OCI-LY7 (cell line): Measurements from ENCODE around the gene PLCL1. TPM values are rescaled to one million over a fixed set of nuclear protein-coding genes. Genes with fewer than 3 reads are reported as not detected.

Source experiments
- BruUV-seq: library from RNA; stranded (reverse); fragments of 400-500 nt; replicated peaks from 2 replicates; lab custom pipeline; 2021; lab: Mats Ljungman, UMichigan
- CTCF ChIA-PET: fragments of 300-600 bp; sonication (Branson Sonifier 250); formaldehyde crosslinking; loops from one replicate; lab custom pipeline; 2022; ENCODE audit warnings: antibody characterized with exemption; ENCODE audit not compliant: unreplicated experiment; lab: Charles Lee
- POLR2A ChIA-PET: fragments of 300-600 bp; sonication (Branson Sonifier 250); formaldehyde crosslinking; loops from one replicate; lab custom pipeline; 2022; ENCODE audit warnings: antibody characterized with exemption; lab: Charles Lee
- DNase-seq: peaks from one replicate; pipeline ENCODE4 v3.0.0-alpha.2; 2015; ENCODE audit warnings: low spot score
- H2AFZ ChIP-seq: fragments of 200-600 bp; sonication (generic), shearing (Covaris generic); 2 replicates; pipeline ENCODE4 v1.6.1; 2014; ENCODE audit warnings: mild to moderate bottlenecking, antibody characterized with exemption, low read length, moderate library complexity
- H3K27ac ChIP-seq: fragments of 200-600 bp; sonication (generic); 2 replicates; pipeline ENCODE4 v1.5.1; 2014; ENCODE audit warnings: mixed run types, low read depth, mild to moderate bottlenecking, moderate library complexity, low read length, inconsistent platforms; ENCODE audit not compliant: poor library complexity, severe bottlenecking
- H3K36me3 ChIP-seq: fragments of 200-600 bp; sonication (generic); 2 replicates; pipeline ENCODE4 v1.6.1; 2014; ENCODE audit warnings: mild to moderate bottlenecking, antibody characterized with exemption, low read length, moderate library complexity, mixed read lengths; ENCODE audit not compliant: insufficient read depth
- H3K4me1 ChIP-seq: fragments of 200-600 bp; sonication (generic); 2 replicates; pipeline ENCODE4 v1.5.1; 2014; ENCODE audit warnings: mild to moderate bottlenecking, low read length; ENCODE audit not compliant: insufficient read depth, poor library complexity, severe bottlenecking
- H3K4me2 ChIP-seq: fragments of 200-600 bp; sonication (generic); 2 replicates; pipeline ENCODE4 v1.6.1; 2014; ENCODE audit warnings: mild to moderate bottlenecking, low read length
- H3K4me3 ChIP-seq: fragments of 200-600 bp; sonication (generic); 2 replicates; pipeline ENCODE4 v1.5.1; 2014; ENCODE audit warnings: mild to moderate bottlenecking, low read depth, low read length; ENCODE audit not compliant: poor library complexity, severe bottlenecking
- H3K79me2 ChIP-seq: fragments of 200-600 bp; sonication (generic); 2 replicates; pipeline ENCODE4 v1.6.1; 2016; ENCODE audit warnings: low read depth, mild to moderate bottlenecking, low read length, moderate library complexity, mixed read lengths; ENCODE audit not compliant: insufficient read depth
- H3K9me2 ChIP-seq: fragments of 200-600 bp; sonication (generic); 2 replicates; pipeline ENCODE4 v1.6.1; 2016; ENCODE audit warnings: mild to moderate bottlenecking, low read length, mixed read lengths; ENCODE audit not compliant: insufficient read depth
- H3K9me3 ChIP-seq: fragments of 200-600 bp; sonication (generic); 2 replicates; pipeline ENCODE4 v1.6.1; 2014; ENCODE audit warnings: mild to moderate bottlenecking, mixed run types, low read length, mixed read lengths
- H4K20me1 ChIP-seq: fragments of 200-600 bp; sonication (generic); 2 replicates; pipeline ENCODE4 v1.6.1; 2014; ENCODE audit warnings: mild to moderate bottlenecking, antibody characterized with exemption, low read length, moderate library complexity, mixed read lengths; ENCODE audit not compliant: insufficient read depth
- EZH2phosphoT487 ChIP-seq: fragments of 200-600 bp; sonication (generic); IDR thresholded peaks from 2 replicates; pipeline ENCODE4 v1.6.1; 2018; ENCODE audit warnings: low read depth, borderline replicate concordance, mild to moderate bottlenecking, mixed run types, antibody characterized with exemption, low read length, moderate library complexity, mixed read lengths
- intact Hi-C: fragments of 100-400 bp; cut with micrococcal nuclease; formaldehyde crosslinking; loops from one replicate; pipeline ENCODE4 v1.10.0; 2022; ENCODE audit not compliant: unreplicated experiment
- total RNA-seq, 2 experiments: library from RNA; depleted of rRNA in 1 of 2; stranded (reverse); fragments of >200 nt in 1 of 2; shearing (Covaris generic) in 1 of 2; gene quantifications; 2 replicates each; pipeline ENCODE4 v1.2.3, GENCODE V29; 2014 to 2022
- TF ChIP-seq, protein P1 (sequence below): fragments of 200-600 bp; sonication (generic); conservative IDR thresholded peaks from 2 replicates; pipeline ENCODE4 v1.5.1; 2014; ENCODE audit warnings: mild to moderate bottlenecking, antibody characterized with exemption, low read length, moderate library complexity, mixed read lengths

Gene PLCL1
- total RNA-seq, 2 experiments from 2014 or later: 0.03 TPM; not detected in 1

DNA sequence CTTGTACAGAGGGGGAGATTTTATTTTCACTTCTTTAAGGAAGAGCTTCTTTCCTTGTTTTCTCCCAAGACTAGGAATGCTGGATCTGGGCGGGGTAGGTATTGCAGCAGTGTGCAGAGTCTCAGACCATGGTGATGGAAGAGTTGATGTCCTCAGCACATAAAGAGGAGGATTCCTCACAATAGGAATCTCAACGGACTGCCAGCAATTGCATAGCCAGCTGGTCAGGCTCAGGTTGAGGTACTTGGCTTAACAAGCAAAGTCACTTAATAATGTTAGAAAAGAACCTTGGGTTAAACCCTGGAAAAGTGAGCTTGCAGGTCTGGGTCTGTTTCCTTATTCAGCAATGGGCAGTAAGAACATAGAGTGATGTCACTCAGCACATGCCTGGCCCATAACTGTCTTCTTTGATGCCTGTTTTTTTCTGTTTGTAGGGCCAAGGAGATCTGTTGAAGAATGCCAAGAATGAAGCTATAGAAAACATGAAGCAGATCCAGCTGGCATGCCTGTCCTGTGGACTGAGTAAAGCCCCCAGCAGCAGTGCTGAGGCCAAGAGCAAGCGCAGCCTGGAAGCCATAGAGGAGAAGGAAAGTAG lies 342.1 kb downstream of the PLCL1 start:
- H3K9me2 ChIP-seq: no peaks in the 10 kb centered on the region
- no peaks in the 10 kb centered on the region for H3K9me3 ChIP-seq
- H2AFZ ChIP-seq: no peak overlapping the region
- H3K4me1 ChIP-seq: no peaks in the 10 kb centered on the region
- H3K4me3 ChIP-seq: no peak overlapping the region
- no peak overlapping the region for H3K4me2 ChIP-seq
- POLR2A ChIA-PET: no interaction called here
- no peak overlapping the region for H3K27ac ChIP-seq
- no TSS peak for BruUV-seq
- CTCF ChIA-PET: interaction anchor here (1.0 kb wide), 1 partner anchor 17 kb away, joined by 3 read pairs; no protein-coding TSS in a partner anchor
- no peak for TF ChIP-seq EZH2phosphoT487
- TF ChIP-seq, protein P1, sequence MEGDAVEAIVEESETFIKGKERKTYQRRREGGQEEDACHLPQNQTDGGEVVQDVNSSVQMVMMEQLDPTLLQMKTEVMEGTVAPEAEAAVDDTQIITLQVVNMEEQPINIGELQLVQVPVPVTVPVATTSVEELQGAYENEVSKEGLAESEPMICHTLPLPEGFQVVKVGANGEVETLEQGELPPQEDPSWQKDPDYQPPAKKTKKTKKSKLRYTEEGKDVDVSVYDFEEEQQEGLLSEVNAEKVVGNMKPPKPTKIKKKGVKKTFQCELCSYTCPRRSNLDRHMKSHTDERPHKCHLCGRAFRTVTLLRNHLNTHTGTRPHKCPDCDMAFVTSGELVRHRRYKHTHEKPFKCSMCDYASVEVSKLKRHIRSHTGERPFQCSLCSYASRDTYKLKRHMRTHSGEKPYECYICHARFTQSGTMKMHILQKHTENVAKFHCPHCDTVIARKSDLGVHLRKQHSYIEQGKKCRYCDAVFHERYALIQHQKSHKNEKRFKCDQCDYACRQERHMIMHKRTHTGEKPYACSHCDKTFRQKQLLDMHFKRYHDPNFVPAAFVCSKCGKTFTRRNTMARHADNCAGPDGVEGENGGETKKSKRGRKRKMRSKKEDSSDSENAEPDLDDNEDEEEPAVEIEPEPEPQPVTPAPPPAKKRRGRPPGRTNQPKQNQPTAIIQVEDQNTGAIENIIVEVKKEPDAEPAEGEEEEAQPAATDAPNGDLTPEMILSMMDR: no peak
- H3K79me2 ChIP-seq: no peaks in the 10 kb centered on the region
- DNase-seq: no peak
- intact Hi-C loops: no loop called here
- no peaks in the 10 kb centered on the region for H4K20me1 ChIP-seq
- H3K36me3 ChIP-seq: no peaks in the 10 kb centered on the region

- POLR2A ChIA-PET: no interaction called here
- no TSS peak for BruUV-seq
- intact Hi-C loops: no loop called here
- H4K20me1 ChIP-seq: no peaks in the 10 kb centered on the region
- TF ChIP-seq EZH2phosphoT487: no peak
- H3K9me2 ChIP-seq: no peaks in the 10 kb centered on the region
- no peaks in the 10 kb centered on the region for H3K79me2 ChIP-seq
- no peak overlapping the region for H2AFZ ChIP-seq
- no peaks in the 10 kb centered on the region for H3K9me3 ChIP-seq
- CTCF ChIA-PET: no interaction called here
- no peak for DNase-seq
- H3K27ac ChIP-seq: no peak overlapping the region
- no peak overlapping the region for H3K4me3 ChIP-seq
- no peak overlapping the region for H3K4me2 ChIP-seq
- no peaks in the 10 kb centered on the region for H3K36me3 ChIP-seq
- H3K4me1 ChIP-seq: no peaks in the 10 kb centered on the region
Measured at GRCh38 chr2:198157314-198157713, 352.9 kb downstream of the PLCL1 start.

GRCh38 chr2:198161151-198161550 lies 356.8 kb downstream of the PLCL1 start:
- Histone ChIP-seq H2AFZ (no peak overlapping the region), H3K36me3 (no peaks in the 10 kb centered on the region), H4K20me1 (no peaks in the 10 kb centered on the region), H3K4me2 (no peak overlapping the region), H3K4me3 (no peak overlapping the region), H3K4me1 (no peaks in the 10 kb centered on the region), H3K27ac (no peak overlapping the region), H3K9me2 (no peaks in the 10 kb centered on the region), H3K79me2 (no peaks in the 10 kb centered on the region), H3K9me3 (no peaks in the 10 kb centered on the region)
- no TSS peak for BruUV-seq
- intact Hi-C loops: no loop called here
- ChIA-PET CTCF (no interaction called here), POLR2A (interaction anchor here (0.6 to 0.9 kb wide), 2 partner anchors 296 to 1536 kb away, joined by 5 read pairs; no protein-coding TSS in a partner anchor)
- no peak for DNase-seq
- TF ChIP-seq EZH2phosphoT487: no peak
- TF ChIP-seq, protein P1: no peak
